GM18951 (cell line): ENCODE results near the gene CHRM4.
"Not testable (repeated sequence)": the region's sequence is repeated elsewhere in the genome, so short reads cannot be mapped to it uniquely, and the experiment has no call there.

Experiments used
- POLR2A ChIP-seq: IDR thresholded peaks from 4 replicates; pipeline ENCODE4 v1.6.1; 2011; ENCODE audit warnings: mild to moderate bottlenecking; ENCODE audit not compliant: insufficient read length, insufficient read depth; ENCODE audit errors: extremely low read depth
- in situ Hi-C: fragments of 300-500 bp; cut with MboI; formaldehyde crosslinking; loops from one replicate; pipeline ENCODE4 v1.12.0; 2022; ENCODE audit warnings: low sequenced_read_pairs, mixed read lengths, inconsistent platforms; ENCODE audit not compliant: unreplicated experiment

CHRM4 gene

DNA sequence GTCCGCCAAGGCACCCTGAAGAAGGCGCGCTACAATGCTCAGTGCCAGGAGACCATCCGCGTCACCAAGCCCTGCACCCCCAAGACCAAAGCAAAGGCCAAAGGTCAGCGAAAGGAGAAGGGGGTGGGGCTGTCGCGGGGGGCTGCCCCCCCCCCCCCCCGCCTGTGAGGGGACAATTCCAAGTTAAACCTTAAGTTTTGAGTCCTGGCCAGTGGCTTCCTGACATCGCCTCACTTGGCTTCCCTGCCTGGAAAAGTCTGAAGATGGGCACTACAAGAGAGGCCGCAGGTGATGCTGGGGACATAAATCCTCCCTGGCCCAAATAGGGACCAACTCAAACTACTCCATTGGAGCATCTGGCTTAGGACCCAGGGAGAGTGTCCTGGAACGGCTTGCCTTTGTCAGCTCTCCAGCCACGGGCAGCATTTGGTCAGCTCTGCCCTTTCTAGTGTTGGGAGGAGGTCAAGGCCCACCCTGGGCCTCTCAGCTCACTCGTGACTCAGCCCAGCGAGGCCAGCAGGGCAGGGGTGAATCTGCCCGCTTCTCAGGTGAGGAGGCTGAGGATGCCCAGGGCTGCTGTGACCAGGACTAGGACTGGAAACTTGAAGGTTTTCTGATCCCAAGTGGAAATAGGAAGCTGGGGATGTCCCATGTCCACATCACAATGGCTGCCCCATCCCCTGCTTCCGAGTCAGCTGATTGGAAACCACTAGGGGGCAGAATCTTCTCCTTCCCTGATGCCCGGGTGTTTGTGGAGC lies 8.8 kb downstream of the CHRM4 start:
- in situ Hi-C loops: no loop called here
- no peak for TF ChIP-seq POLR2A

DNA sequence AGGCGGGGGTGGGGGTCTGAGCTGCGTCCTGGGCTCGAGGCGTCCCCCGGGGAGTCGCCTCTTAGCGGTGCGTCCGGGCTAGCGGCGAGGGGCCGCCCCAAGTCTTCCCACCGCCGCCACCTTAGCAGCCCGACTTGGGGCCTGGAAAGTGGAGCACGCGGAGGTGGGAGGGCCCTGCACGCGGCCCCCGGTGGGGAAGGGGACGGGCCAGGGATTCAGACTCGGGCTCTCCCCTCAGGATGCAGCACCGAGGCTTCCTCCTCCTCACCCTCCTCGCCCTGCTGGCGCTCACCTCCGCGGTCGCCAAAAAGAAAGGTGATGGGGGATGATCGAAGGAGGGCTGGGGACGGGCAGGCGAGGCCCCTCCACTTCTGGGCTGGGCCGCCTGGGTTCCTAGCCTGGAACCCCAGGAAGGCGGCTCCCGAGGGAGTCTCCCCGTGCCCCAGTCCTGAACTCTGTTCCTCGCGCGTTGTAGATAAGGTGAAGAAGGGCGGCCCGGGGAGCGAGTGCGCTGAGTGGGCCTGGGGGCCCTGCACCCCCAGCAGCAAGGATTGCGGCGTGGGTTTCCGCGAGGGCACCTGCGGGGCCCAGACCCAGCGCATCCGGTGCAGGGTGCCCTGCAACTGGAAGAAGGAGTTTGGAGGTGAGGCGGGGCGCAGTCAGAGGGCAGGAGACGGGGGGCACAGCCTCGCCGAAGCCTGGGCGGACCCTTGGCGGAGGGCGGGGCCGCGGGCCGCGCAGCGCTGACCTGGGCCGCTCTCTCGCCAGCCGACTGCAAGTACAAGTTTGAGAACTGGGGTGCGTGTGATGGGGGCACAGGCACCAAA lies 9.5 kb downstream of the CHRM4 start:
- TF ChIP-seq POLR2A: no peak
- in situ Hi-C loops: no loop called here

DNA sequence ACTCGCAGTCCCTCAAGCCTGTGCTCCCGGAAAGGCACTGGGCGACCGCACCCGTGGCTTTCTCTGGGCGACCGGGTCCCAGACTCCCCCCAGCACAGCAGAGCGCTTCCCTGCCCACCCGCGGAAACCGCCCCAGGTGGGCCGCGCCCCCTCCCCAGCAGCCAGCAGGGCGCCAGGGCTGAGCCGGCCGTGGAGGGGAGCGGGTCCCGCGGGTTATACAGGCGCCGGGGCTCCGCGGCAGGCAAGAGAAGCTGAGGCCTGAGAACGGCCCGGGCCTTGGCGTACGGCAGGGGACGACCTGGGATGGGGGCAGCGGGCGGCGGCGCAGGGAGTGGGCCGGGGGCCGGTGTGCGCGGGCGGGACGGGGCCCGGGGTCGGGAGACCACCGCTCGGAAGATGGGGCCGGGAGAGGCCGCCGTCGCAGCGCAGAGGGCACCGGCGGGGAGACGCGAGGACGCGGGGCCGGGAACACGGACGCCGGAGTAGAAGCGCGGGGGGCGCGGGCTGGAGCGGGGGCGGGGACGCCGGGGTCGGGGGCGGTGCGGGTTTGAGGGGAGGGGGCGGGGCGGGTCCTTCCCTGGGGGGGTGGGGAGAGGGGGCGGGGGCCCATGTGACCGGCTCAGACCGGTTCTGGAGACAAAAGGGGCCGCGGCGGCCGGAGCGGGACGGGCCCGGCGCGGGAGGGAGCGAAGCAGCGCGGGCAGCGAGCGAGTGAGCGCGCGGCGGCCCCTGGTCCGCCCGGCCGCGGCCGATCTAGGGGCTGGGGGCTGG lies 10.3 kb downstream of the CHRM4 start, which contains the start of gene MDK:
Gene MDK, plus strand, starts transcription at position 622 of the 771 bp plus-strand sequence. CDS start 389 bp downstream, outside the sequence.
- in situ Hi-C loops: no loop called here
- TF ChIP-seq POLR2A: no peak

DNA sequence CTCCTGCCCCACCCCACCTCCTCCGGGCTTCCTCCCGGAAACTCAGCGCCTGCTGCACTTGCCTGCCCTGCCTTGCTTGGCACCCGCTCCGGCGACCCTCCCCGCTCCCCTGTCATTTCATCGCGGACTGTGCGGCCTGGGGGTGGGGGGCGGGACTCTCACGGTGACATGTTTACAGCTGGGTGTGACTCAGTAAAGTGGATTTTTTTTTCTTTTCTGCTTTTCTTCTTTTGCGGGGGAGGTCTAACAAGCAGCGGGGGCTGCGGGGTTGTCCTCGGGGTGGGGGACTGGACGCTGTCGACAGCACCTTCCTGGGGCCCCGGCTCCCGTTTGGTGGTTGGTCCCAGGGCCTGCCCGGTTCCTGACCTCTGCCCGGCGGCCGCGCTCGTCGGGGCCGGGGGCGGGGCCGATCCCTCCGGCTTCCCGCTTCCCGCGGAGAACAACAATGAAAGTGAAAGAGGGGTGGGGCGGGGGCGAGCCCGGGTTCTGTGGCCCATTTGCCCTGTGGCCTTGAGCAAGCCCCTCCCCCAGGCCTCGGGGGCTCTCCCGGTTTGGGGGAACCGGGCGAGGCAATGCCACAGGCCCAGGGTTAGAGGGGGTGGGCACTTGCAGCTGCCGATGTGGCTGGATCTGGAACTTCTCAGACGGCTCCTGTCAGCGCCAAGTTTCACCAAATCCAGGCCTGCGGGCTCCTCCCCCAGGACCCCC lies 11.1 kb downstream of the CHRM4 start:
- in situ Hi-C loops: no loop called here
- TF ChIP-seq POLR2A: no peak

DNA sequence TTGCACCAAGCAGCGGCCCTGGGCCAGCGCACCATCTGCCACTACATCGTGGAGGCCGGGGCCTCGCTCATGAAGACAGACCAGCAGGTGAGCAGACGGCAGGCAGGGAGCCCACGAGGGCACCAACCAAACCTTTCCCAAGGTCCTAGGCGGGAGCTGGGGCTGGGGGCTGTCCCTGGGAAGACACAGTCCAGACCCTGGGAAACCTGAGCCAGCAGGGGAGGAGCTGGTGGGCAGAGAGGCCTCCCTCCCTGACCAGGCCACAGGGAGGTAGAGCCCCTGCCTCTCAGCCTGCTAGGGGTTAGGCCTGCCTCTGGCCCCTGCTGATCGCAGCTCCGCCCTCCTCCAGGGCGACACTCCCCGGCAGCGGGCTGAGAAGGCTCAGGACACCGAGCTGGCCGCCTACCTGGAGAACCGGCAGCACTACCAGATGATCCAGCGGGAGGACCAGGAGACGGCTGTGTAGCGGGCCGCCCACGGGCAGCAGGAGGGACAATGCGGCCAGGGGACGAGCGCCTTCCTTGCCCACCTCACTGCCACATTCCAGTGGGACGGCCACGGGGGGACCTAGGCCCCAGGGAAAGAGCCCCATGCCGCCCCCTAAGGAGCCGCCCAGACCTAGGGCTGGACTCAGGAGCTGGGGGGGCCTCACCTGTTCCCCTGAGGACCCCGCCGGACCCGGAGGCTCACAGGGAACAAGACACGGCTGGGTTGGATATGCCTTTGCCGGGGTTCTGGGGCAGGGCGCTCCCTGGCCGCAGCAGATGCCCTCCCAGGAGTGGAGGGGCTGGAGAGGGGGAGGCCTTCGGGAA lies 11.9 kb downstream of the CHRM4 start:
- in situ Hi-C loops: not testable (repeated sequence)

DNA sequence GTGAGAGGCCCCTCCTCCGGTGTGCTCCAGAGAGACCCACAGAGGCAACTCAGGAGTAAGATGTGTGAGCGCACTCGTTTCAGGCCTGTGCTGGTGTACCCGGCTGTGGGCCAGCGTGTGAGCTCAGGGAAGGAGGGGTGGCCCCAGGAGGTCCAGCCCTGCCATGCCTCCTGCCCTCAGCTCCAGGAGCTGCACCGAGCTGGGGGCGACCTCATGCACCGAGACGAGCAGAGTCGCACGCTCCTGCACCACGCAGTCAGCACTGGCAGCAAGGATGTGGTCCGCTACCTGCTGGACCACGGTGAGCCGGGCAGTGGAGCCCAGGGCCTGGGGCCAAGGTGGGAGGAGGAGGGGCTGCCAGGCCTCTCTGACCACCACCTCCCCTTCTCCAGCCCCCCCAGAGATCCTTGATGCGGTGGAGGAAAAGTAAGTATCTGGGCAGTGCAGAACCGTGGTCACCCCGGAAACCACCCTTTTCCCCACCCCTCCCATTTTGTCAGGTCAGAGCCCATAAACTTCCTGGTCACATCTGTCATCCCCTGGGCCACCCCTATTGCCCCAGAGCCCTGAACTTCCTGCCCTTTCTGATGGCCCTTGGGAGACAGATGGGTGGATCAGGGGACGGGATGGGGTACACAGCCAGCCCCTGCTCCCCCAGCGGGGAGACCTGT lies 12.6 kb downstream of the CHRM4 start:
- TF ChIP-seq POLR2A: no peak
- in situ Hi-C loops: no loop called here

DNA sequence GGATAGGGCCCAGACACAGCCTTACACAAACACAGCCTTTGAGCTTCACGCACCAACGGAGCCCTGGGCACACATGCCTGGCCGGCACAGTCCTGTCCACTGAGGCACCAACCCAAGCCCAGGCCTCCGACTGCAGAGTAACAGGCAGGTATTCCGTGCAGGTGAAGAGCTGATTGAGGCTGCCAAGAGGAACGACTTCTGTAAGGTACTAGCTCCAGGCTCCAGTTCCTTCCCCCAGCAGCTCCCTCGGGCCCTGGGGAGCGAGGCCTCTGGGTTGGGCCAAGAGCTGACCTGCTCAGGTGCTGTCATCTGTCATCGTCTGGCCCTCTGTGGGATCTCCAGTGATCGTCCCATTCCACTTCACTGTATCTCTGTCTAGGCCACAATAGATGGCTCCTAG lies 13.3 kb downstream of the CHRM4 start:
- TF ChIP-seq POLR2A: no peak
- in situ Hi-C loops: no loop called here

DNA sequence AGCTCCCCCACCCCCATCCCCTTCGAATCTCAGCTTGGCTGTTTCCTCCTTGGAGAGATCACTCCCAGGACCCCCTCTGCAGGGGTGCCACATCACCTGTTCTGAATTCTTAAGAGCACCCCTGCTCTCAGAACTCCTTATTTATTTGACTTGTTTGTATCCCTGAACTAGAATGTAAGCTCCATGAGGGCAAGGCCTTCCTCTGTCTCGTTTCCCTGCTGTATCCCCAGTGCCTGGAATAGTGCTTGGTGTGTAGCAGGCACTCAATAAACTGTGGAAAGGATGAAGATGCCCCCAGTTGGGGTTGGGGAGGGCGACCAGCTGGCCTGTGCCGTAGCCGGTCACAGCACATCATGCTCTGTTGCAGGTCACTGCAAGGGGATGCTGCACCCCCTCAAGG lies 13.7 kb downstream of the CHRM4 start:
- in situ Hi-C loops: no loop called here

DNA sequence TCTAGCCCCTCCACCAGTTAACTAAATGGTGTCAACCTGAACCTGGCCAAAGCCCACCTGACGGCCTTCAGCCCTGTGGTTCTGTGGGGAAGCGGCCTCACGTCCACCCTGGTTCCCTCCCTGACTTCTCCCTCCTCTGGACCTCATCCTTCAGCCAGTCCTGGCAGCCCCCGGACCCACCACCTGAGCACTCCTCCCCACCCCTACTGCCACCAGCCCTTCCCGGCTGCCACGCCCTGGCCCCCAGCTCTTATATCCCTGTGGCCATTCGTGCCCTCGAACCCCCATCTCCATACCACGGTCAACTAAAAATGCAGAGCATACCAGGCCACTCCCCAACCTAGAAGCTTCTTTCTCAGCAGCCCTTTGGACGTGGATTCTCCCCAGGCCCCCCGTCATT lies 14.3 kb downstream of the CHRM4 start:
- in situ Hi-C loops: no loop called here

More for the DNA sequence above, 13.7 kb downstream of the CHRM4 start:
- no peak for TF ChIP-seq POLR2A

DNA sequence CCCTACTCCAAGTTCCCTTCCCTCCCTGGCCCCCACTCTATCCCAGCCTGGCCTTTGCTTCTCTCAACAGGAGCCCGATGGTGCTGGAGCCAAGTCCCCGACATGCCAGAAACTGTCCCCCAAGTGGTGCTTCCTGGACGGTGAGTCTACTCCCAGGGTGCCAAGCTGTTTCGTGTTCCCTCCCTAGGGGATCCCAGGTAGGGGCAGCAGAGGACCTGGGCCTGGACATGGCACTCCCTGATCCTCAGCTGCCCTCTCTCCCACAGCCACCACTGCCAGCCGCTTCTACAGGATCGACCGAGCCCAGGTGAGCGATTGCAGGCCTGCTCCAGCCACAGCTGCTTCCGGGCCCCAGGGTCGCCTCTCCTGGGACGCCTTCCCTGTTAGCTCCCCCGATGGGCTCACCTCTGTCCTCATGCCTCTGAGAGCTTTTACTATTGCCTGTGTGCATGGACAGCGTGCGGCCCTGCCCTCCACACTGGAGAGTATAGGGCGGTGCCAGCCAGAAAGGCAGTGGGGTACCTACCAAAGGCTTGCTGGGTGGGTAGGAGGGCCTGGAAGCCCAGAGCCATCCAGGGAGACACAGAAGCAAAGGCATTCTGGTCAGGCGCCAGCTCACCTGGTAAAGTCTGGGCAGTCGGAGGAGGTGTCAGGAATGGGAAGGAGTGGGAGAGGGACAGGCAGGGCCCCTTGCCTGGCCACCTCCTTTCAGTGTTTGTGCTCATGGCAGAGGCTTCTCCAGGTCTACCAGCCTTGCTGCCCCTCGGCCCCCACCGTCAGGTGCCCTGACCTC lies 15.1 kb downstream of the CHRM4 start:
- TF ChIP-seq POLR2A: no peak
- in situ Hi-C loops: no loop called here

More for the DNA sequence above, 14.3 kb downstream of the CHRM4 start:
- TF ChIP-seq POLR2A: no peak
